ENCODE measurements around the gene VIP. TPM values are rescaled to one million over a fixed set of nuclear protein-coding genes. Genes with fewer than 3 reads are reported as not detected.
"Not testable (repeated sequence)": the region's sequence is repeated elsewhere in the genome, so short reads cannot be mapped to it uniquely, and the experiment has no call there.

The VIP gene
- not detected for polyA plus RNA-seq

GRCh38 chr6:152750694-152751093, at the start of gene VIP:
TSS of gene VIP (plus strand) at chr6:152750797. CDS start at chr6:152752178, 1,381 bp downstream.
- no peaks in the 10 kb centered on the region for H3K9me3 Mint-ChIP-seq
- H3K27me3 Mint-ChIP-seq, result no peaks in the 10 kb centered on the region
- no peak within 1 kb of the TSS for H3K27ac Mint-ChIP-seq
- H3K4me1 Mint-ChIP-seq, result no peaks in the 10 kb centered on the region
- H3K36me3 Mint-ChIP-seq, result no peaks in the 10 kb centered on the region
- no peak within 1 kb of the TSS for H3K4me3 Mint-ChIP-seq

- Mint-ChIP-seq H3K36me3 (no peaks in the 10 kb centered on the region), H3K27ac (no peak overlapping the region), H3K4me3 (no peak overlapping the region), H3K27me3 (peaks cover 12% of the 10 kb centered on the region), H3K4me1 (no peaks in the 10 kb centered on the region), H3K9me3 (no peaks in the 10 kb centered on the region)
Measured at GRCh38 chr6:152701081-152701862, 49.3 kb upstream of the VIP start.

GRCh38 chr6:152701863-152702401, 48.7 kb upstream of the VIP start:
- Mint-ChIP-seq H3K27me3 (peaks cover 12% of the 10 kb centered on the region), H3K9me3 (no peaks in the 10 kb centered on the region), H3K4me3 (no peak overlapping the region), H3K4me1 (no peaks in the 10 kb centered on the region), H3K27ac (no peak overlapping the region), H3K36me3 (no peaks in the 10 kb centered on the region)

GRCh38 chr6:152703750-152704149, 46.8 kb upstream of the VIP start:
- H3K4me1 Mint-ChIP-seq, H3K27ac Mint-ChIP-seq, H3K36me3 Mint-ChIP-seq, H3K27me3 Mint-ChIP-seq, H3K4me3 Mint-ChIP-seq, H3K9me3 Mint-ChIP-seq: not testable (repeated sequence)

- Mint-ChIP-seq H3K9me3 (peaks cover 0 to 7% (median 0%) of the 10 kb centered on the region in 3 donors), H3K4me1 (no peaks in the 10 kb centered on the region), H3K4me3 (no peak overlapping the region), H3K36me3 (no peaks in the 10 kb centered on the region), H3K27ac (no peak overlapping the region), H3K27me3 (peaks cover 8% of the 10 kb centered on the region)
Measured at GRCh38 chr6:152705327-152705726, 45.3 kb upstream of the VIP start.

- no peaks in the 10 kb centered on the region for H3K27me3 Mint-ChIP-seq
- peaks cover 0 to 2% (median 0%) of the 10 kb centered on the region in 3 donors for H3K4me1 Mint-ChIP-seq
- H3K4me3 Mint-ChIP-seq, result no peak overlapping the region
- peaks cover 0 to 9% (median 2%) of the 10 kb centered on the region in 3 donors for H3K9me3 Mint-ChIP-seq
- no peaks in the 10 kb centered on the region for H3K36me3 Mint-ChIP-seq
- no peak overlapping the region for H3K27ac Mint-ChIP-seq
Measured at GRCh38 chr6:152716322-152716721, 34.3 kb upstream of the VIP start.

- Mint-ChIP-seq H3K27ac (no peak overlapping the region), H3K9me3 (no peaks in the 10 kb centered on the region), H3K36me3 (no peaks in the 10 kb centered on the region), H3K27me3 (no peaks in the 10 kb centered on the region), H3K4me3 (no peak overlapping the region), H3K4me1 (no peaks in the 10 kb centered on the region)
Measured at GRCh38 chr6:152720974-152721373, 29.6 kb upstream of the VIP start.

GRCh38 chr6:152721956-152722355, 28.6 kb upstream of the VIP start:
- H3K27ac Mint-ChIP-seq, result no peak overlapping the region
- H3K27me3 Mint-ChIP-seq, result no peaks in the 10 kb centered on the region
- H3K4me3 Mint-ChIP-seq, result no peak overlapping the region
- no peaks in the 10 kb centered on the region for H3K36me3 Mint-ChIP-seq
- no peaks in the 10 kb centered on the region for H3K4me1 Mint-ChIP-seq
- H3K9me3 Mint-ChIP-seq, result no peaks in the 10 kb centered on the region

- no peak overlapping the region for H3K27ac Mint-ChIP-seq
- H3K4me3 Mint-ChIP-seq, result no peak overlapping the region
- H3K9me3 Mint-ChIP-seq, result peaks cover 0 to 3% (median 0%) of the 10 kb centered on the region in 3 donors
Measured at GRCh38 chr6:152723398-152723797, 27.2 kb upstream of the VIP start.

GRCh38 chr6:152726313-152726712, 24.3 kb upstream of the VIP start:
- Mint-ChIP-seq H3K36me3 (peaks cover 1% of the 10 kb centered on the region), H3K9me3 (peaks cover 0 to 3% (median 0%) of the 10 kb centered on the region in 3 donors), H3K27me3 (no peaks in the 10 kb centered on the region), H3K27ac (no peak overlapping the region), H3K4me1 (no peaks in the 10 kb centered on the region), H3K4me3 (no peak overlapping the region)

More at GRCh38 chr6:152723398-152723797, 27.2 kb upstream of the VIP start:
- H3K27me3 Mint-ChIP-seq, result no peaks in the 10 kb centered on the region
- H3K4me1 Mint-ChIP-seq, result no peaks in the 10 kb centered on the region
- H3K36me3 Mint-ChIP-seq, result no peaks in the 10 kb centered on the region

GRCh38 chr6:152727507-152727906, 23.1 kb upstream of the VIP start:
- no peak overlapping the region for H3K27ac Mint-ChIP-seq
- H3K36me3 Mint-ChIP-seq, result peaks cover 1% of the 10 kb centered on the region
- H3K4me1 Mint-ChIP-seq, result no peaks in the 10 kb centered on the region
- H3K4me3 Mint-ChIP-seq, result no peak overlapping the region
- no peaks in the 10 kb centered on the region for H3K27me3 Mint-ChIP-seq
- H3K9me3 Mint-ChIP-seq, result peaks cover 0 to 3% (median 0%) of the 10 kb centered on the region in 3 donors

- peaks cover 1% of the 10 kb centered on the region for H3K36me3 Mint-ChIP-seq
- H3K27ac Mint-ChIP-seq, result no peak overlapping the region
- H3K27me3 Mint-ChIP-seq, result no peaks in the 10 kb centered on the region
- peaks cover 0 to 2% (median 0%) of the 10 kb centered on the region in 3 donors for H3K9me3 Mint-ChIP-seq
- H3K4me1 Mint-ChIP-seq, result no peaks in the 10 kb centered on the region
- H3K4me3 Mint-ChIP-seq, result no peak overlapping the region
Measured at GRCh38 chr6:152734630-152735029, 16.0 kb upstream of the VIP start.

- Mint-ChIP-seq H3K36me3 (no peaks in the 10 kb centered on the region), H3K27ac (no peak overlapping the region), H3K4me1 (no peaks in the 10 kb centered on the region), H3K27me3 (no peaks in the 10 kb centered on the region), H3K9me3 (peaks cover 0 to 2% (median 0%) of the 10 kb centered on the region in 3 donors), H3K4me3 (no peak overlapping the region)
Measured at GRCh38 chr6:152736687-152737273, 13.8 kb upstream of the VIP start.

GRCh38 chr6:152745509-152746171, 5.0 kb upstream of the VIP start:
- peaks cover 2% of the 10 kb centered on the region for H3K27me3 Mint-ChIP-seq
- H3K27ac Mint-ChIP-seq, result no peak overlapping the region
- H3K9me3 Mint-ChIP-seq, result no peaks in the 10 kb centered on the region
- H3K36me3 Mint-ChIP-seq, result peaks cover 1% of the 10 kb centered on the region
- no peak overlapping the region for H3K4me3 Mint-ChIP-seq
- peaks cover 0 to 2% (median 0%) of the 10 kb centered on the region in 3 donors for H3K4me1 Mint-ChIP-seq

- Mint-ChIP-seq H3K27ac (no peak overlapping the region), H3K9me3 (no peaks in the 10 kb centered on the region), H3K4me1 (peaks cover 0 to 2% (median 0%) of the 10 kb centered on the region in 3 donors), H3K27me3 (peaks cover 2% of the 10 kb centered on the region), H3K36me3 (peaks cover 1% of the 10 kb centered on the region), H3K4me3 (no peak overlapping the region)
Measured at GRCh38 chr6:152746172-152746553, 4.4 kb upstream of the VIP start.

All from IgD-negative memory B cell (primary cell).